ENCODE measurements around the gene TPO.

The TPO gene

GRCh38 chr2:1584691-1585485, 171.6 kb downstream of the TPO start:
- no peak for DNase-seq (ENCODE audit: low read depth)

GRCh38 chr2:1585635-1586034, 172.4 kb downstream of the TPO start:
- no peak for DNase-seq (ENCODE audit: low read depth)

GRCh38 chr2:1586251-1586922, 173.1 kb downstream of the TPO start:
- no peak for DNase-seq (ENCODE audit: low read depth)

GRCh38 chr2:1586923-1587840, 173.9 kb downstream of the TPO start:
- DNase-seq (ENCODE audit: low read depth), result no peak

GRCh38 chr2:1588051-1588977, 175.1 kb downstream of the TPO start:
- no peak for DNase-seq (ENCODE audit: low read depth)

GRCh38 chr2:1588978-1589621, 175.8 kb downstream of the TPO start:
- no peak for DNase-seq (ENCODE audit: low read depth)

GRCh38 chr2:1590596-1591460, 177.6 kb downstream of the TPO start:
- no peak for DNase-seq (ENCODE audit: low read depth)

GRCh38 chr2:1591461-1591770, 178.2 kb downstream of the TPO start:
- no peak for DNase-seq (ENCODE audit: low read depth)
